Amniotic stem cell (primary cell): ENCODE measurements around the gene PCSK6.

ENCODE experiments used
- DNase-seq: peaks from one replicate; lab custom pipeline; 2025; lab: John Stamatoyannopoulos, UW

PCSK6 gene

GRCh38 chr15:101489599-101490407, at the start of gene PCSK6:
Gene PCSK6 (minus strand): TSS chr15:101489707. CDS start chr15:101489670, 37 bp downstream.
- no peak for DNase-seq

GRCh38 chr15:101538996-101539395, 49.5 kb upstream of the PCSK6 start:
- no peak for DNase-seq

DNA sequence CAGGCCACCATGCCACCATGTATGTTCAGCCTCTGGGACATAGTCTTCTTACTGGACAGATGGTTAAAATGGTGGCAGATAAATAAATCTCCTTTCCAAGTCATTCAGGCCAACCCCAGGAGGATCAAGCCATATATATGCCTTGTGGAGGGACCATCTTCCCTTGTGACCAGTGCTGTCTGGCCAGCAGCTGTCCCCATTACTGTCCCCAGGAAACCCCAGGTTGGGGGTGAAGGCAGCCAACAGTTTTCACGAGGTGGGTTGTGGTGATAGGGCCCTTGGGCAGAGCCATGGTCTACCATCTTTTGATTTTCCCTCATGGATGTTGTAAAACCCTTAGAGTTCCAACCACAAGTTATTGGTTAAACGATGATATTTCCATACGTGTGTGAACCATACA, 48.7 kb upstream of the PCSK6 start:
- DNase-seq: no peak

DNA sequence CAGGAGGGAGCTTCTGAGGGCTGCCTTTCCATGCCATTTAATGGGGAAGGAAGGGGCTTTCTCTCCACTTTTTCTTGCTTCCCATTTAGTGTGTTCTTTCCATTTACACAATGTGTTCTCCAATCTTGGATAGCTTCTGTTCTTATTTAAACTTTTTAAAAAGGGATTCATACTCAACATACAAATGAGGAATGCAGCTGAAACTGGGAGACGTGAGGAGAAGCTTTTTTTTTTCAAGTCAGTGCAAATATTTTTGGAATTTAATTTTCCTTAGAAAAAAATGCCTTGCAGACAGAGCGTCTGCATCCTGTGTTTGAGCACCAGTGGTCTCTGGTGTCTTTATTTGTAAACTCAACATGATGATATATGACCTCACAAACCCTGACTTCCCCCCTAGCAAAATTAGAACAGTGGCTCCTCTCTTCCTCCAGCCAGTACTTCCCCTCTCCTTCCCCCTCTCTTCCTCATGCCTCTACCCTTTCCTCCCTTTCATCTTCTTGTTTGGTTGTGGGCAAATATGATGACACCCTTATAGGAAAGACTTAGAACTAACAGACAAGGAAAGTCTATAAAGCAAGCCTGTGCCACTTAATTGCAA, 48.1 kb upstream of the PCSK6 start:
- no peak for DNase-seq

DNA sequence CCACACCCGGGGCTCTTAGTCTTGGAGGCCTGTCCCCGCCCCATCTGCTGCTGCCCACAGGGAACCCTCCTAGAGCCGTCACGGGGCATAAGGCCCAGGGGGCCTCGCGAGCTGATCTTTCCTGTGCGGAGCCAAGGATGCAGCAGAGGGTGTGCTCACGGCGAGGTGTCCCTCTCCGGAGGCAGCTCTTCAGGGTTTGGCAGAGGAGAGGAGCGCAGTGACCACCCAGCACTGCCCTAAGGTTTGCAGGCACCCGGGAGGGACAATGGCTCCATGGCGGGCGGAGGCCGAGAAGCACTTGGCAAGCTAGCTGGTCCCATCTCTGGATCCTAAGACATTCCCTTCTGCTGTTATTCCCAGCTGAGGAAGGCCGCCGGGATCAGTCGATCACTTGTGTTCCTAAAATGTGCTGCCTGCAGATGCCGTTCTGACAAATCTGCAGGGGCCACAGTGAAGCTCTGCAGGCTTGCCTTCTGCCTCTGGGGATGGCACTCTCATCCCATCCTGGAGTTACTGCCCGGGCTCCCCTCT, 47.4 kb upstream of the PCSK6 start:
- no peak for DNase-seq

DNA sequence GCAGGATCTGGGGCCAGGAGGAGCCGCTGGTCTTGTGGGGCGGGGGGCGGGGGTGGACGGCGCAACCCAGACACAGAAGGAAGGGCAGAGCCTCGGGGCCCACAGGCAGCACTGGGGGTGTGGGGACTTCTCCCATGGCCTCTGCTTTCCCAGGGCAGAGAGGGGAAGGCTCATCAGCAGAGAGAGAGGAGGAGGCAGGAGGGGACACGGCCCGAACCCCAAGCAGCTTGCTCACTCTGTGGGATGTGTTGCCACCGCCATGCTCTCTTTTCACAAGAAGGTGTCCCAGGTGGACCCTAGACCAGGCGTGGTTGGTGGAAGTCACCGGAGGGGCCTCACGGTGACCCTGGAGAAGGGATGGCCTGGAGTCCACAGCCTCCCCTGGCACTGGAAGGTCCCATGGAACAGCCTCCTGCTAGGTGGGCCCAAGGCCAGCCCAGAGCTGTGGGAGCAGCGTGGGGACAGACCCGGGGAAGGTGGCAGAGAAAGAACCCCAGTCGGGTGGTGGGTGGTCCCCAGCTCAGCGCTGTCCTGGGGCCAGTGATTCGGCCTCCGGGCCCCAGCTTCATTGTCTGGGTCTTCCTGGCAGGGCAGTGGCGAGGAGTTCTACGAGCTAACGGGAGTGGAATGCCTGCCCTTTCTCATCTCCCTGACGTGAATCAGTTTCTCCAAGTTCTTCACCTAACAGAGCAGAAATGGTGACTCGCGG, 46.8 kb upstream of the PCSK6 start:
- no peak for DNase-seq

GRCh38 chr15:101535170-101535902, 45.8 kb upstream of the PCSK6 start:
- no peak for DNase-seq

GRCh38 chr15:101534376-101534970, 45.0 kb upstream of the PCSK6 start:
- no peak for DNase-seq

DNA sequence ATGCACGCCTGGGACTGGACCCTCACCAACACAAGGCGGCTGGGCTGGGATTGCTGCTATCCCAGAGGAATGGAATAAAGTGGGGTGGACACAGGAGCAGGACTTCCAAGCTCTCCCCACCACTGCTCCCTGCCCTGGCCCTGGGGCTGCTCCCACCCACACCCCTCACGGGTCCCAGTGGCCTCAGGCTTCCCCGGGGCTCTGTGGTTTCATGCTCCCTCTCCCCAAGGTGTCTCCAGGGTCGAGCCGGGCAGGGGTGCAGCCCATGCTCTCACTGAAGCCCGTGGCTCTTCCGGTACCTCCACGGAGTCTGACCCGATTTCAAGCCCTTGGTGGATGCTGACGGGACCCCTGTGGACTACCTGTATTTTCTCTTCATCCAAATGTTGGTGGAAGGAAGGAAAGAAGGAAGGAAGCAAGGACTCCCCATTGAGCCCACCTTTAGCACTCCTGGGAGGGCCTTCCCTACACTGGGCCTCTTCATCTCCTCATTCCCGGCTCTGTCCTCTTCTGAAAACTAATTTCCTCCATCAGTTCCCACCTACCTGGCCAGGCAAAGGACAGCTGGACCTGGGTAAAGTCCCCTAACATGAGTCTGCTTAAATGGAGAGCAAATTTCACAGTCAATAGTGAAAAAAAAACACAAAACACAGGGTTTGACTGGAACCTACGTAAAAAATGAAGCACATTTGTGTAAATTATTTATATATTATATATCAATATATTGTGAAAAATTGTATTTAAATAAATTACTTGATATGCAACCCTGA, 44.0 kb upstream of the PCSK6 start:
- no peak for DNase-seq

GRCh38 chr15:101532865-101533264, 43.4 kb upstream of the PCSK6 start:
- DNase-seq: no peak

GRCh38 chr15:101531170-101531569, 41.7 kb upstream of the PCSK6 start:
- DNase-seq: no peak

GRCh38 chr15:101530224-101530958, 40.9 kb upstream of the PCSK6 start:
- no peak for DNase-seq

DNA sequence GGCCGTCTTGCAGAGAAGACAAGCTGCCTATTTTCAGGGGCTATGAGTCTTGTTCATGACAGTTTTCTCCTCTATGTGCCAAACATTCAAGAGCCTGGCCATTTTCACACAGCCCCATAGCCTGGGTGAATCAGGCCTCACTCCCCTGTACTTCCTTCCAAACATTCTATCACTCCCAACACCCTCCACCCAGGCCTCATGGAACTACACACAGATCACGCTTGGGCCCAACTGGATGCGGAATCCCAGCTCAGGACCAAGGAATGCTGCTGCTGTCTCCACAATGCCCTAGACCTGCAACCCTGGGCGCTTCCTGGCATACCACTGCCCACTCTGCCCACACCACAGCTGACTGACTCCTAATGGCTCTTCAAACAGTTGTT, 39.4 kb upstream of the PCSK6 start:
- no peak for DNase-seq

DNA sequence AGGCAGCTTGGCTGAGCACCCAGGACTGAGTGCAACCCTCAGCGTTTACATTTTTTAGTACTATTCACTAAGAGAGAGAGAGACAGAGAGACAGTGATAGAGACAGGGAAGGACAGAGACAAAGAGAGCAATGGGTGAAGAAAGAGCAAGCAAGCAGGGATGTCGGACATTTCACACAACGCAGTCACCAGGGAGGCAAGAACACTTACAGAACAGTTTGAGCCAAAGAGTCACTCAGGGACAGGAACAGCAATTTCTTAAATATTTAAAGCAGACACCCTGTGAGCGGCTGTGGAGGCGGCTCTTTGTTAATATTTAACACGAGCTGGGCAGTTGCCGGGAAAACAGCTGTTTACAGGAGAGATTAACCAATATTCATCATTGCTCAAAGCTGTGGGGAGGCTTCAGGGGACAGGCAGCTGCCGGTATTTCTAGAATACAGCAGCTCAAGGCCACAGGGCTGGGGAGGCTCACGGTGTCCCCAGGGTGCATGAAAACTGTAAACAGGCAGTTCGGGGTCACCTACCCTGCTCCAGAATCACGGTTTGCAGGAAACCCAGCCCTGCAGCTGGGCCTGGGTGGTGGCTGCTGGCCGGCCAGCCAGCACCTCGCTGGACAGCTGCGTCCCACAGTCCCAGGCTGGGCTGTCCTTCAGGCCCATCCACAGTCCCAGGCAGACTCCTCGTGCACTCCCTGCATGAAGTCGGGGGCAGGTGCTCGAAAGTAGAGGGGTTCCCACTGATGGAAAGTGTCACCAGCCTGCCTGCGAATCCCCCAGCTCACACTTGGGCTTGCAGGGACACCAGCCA, 38.8 kb upstream of the PCSK6 start:
- no peak for DNase-seq

DNA sequence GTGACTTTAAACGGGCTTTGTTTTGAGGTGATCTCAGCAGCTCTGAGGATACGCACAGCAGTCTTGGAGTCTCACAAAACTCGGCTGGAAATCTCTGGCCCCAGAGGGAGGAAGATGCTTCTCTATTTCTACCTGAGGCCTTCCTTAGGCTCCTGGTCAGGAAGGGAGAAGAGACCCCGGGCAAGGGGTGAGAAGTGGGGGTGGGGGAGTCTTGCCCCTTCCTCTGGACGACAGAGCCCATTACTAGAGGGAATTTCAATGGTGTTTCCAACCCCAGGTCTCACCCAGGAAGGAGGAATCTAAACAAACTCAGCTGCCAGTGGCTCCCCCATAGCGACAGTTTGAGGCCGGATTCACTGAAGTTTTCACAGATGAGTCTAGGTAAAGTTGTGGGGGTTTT, 37.4 kb upstream of the PCSK6 start:
- DNase-seq: no peak

- DNase-seq: no peak
Observed at GRCh38 chr15:101526442-101526841, 36.9 kb upstream of the PCSK6 start.

DNA sequence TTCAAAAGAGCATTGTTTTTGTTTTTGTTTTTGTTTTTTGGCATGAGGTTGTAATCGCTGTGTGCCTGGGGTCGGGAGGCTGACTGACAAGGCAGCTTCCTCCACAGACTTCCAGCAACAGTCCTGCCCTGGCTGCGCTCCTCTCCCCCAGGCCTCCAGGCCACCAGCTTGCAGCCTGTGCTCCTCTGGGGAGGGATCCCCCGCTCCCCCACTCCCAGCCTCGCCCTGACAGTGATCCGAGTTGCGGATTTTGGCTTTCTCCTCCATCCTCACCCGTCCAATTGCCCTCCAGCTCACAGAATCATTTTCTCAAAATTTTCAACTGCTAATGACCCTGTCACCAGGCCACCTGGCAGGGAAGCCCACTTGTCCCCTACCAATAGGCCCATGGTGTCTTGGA, 36.5 kb upstream of the PCSK6 start:
- no peak for DNase-seq

DNA sequence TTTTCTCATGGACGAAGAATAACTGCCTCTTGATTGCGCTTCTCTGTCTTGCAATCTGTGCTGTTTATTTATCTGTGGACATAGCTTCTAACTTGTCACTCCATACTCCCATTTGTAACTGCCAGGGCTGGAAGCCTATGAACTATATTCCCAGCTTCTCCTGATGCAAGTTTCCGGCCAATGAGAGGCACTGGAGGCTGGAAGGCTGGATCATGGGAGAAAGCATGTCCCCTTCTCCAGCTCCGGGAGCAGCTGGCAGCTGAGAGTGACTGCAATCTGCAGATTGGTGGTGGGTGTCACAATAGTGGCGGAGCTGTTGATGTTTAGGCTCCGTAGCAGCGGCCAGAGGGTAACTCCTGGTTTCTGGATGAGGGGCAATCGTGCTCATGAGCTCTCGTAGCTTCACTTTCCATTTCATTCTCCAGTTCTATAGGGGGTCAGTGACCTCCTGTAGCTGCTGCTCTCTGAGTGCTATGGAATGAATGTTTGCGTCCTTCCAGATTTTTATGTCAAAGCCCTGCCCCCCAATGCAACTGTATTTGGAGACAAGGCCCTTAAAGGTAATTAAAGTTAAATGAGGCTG, 35.7 kb upstream of the PCSK6 start:
- DNase-seq: no peak

DNA sequence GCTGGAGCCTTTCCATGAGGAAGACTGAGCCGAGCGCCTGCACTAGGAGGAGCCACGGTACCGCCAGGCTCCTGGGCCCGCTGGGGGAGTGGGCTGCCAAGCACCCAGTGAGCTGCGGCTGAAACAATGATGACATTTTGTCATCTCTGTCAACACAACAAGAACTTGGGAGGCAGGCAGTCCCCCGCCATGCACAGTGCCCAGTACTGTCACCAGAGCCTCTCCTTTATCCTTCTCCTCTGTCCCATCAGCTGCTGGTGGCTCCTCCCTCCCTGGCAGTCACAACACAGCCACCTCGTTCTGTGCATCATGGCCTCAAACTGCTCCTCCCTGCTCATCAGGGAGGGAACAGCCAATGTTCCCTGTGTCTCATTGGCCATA, 34.0 kb upstream of the PCSK6 start:
- DNase-seq: no peak
